ENCODE results near the gene ZNF783. TPM values are rescaled to one million over a fixed set of nuclear protein-coding genes. Genes with fewer than 3 reads are reported as not detected.

ZNF783 gene
- total and polyA plus RNA-seq, 12 donors: 2.5 to 6.1 (median 3.3) TPM

DNA sequence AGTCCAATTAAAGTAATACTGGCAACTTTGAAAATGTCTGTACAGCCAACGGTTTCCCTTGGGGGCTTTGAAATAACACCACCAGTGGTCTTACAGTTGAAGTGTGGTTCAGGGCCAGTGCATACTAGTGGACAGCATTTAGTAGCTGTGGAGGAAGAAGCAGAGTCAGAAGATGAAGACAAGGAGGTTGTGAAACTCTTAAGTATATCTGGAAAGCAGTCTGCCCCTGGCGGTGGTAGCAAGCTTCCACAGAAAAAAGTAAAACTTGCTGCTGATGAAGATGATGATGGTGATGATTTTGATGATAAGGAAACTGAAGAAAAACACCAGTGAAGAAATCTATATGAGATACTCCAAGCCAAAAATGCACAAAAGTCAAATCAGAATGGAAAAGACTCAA, 72.2 kb downstream of the ZNF783 start:
- 71 to 88% methylated on average over 2 of the region's 2 CpGs for WGBS, 2 donors
- H3K4me1 ChIP-seq: no peaks in the 10 kb centered on the region
- H3K27me3 ChIP-seq: peaks cover 0 to 4% (median 0%) of the 10 kb centered on the region in 7 donors
- no peak overlapping the region for H3K4me3 ChIP-seq
- H3K27ac ChIP-seq: no peak overlapping the region
- DNase-seq (no peak), ATAC-seq (no peak)
- TF ChIP-seq, protein P1, sequence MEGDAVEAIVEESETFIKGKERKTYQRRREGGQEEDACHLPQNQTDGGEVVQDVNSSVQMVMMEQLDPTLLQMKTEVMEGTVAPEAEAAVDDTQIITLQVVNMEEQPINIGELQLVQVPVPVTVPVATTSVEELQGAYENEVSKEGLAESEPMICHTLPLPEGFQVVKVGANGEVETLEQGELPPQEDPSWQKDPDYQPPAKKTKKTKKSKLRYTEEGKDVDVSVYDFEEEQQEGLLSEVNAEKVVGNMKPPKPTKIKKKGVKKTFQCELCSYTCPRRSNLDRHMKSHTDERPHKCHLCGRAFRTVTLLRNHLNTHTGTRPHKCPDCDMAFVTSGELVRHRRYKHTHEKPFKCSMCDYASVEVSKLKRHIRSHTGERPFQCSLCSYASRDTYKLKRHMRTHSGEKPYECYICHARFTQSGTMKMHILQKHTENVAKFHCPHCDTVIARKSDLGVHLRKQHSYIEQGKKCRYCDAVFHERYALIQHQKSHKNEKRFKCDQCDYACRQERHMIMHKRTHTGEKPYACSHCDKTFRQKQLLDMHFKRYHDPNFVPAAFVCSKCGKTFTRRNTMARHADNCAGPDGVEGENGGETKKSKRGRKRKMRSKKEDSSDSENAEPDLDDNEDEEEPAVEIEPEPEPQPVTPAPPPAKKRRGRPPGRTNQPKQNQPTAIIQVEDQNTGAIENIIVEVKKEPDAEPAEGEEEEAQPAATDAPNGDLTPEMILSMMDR (IDR thresholded peaks at IDR 0.05): no peak
- intact Hi-C loops (cut with DNase I): no loop called here
- H3K9me3 ChIP-seq: peaks cover 0 to 19% (median 7%) of the 10 kb centered on the region in 11 donors
- no peaks in the 10 kb centered on the region for H3K36me3 ChIP-seq

Other genes with a start within 250 kb of the ZNF783 start
- gene PDIA4, start 233.7 kb upstream of the ZNF783 start, total RNA-seq: 10 to 100 TPM; 18.2 to 49.2 (median 24.6) TPM
- gene PDIA4, start 233.7 kb upstream of the ZNF783 start, polyA plus RNA-seq: 10 to 100 TPM; 10.2 to 64.5 TPM
- gene ZNF786, start 171.5 kb upstream of the ZNF783 start, total RNA-seq: 1 to 10 TPM; 2.0 to 3.4 (median 2.6) TPM
- 1 to 10 TPM; 2.0 TPM for gene ZNF786, start 171.5 kb upstream of the ZNF783 start, polyA plus RNA-seq
- gene ZNF425, start 135.9 kb upstream of the ZNF783 start, total RNA-seq: 1 to 10 TPM in 1 of 10 donors, under 1 TPM in 9; 0.28 to 1.2 (median 0.78) TPM
- gene ZNF425, start 135.9 kb upstream of the ZNF783 start, polyA plus RNA-seq: under 1 TPM; 0.28 to 0.37 TPM
- gene ZNF398, start 114.7 kb upstream of the ZNF783 start, total RNA-seq: 1 to 10 TPM; 6.6 to 9.2 (median 7.8) TPM
- 1 to 10 TPM; 2.0 to 2.6 TPM for gene ZNF398, start 114.7 kb upstream of the ZNF783 start, polyA plus RNA-seq
- 10 to 100 TPM; 10.4 to 19.9 (median 12.9) TPM for gene ZNF282, start 66.7 kb upstream of the ZNF783 start, total RNA-seq
- gene ZNF282, start 66.7 kb upstream of the ZNF783 start, polyA plus RNA-seq: 1 to 10 TPM; 6.7 to 8.1 TPM
- gene ZNF212, start 22.5 kb upstream of the ZNF783 start, total RNA-seq: 1 to 10 TPM; 3.7 to 5.9 (median 4.8) TPM
- gene ZNF212, start 22.5 kb upstream of the ZNF783 start, polyA plus RNA-seq: 1 to 10 TPM; 3.6 to 5.5 TPM
- 1 to 10 TPM; 6.8 to 9.1 (median 8.0) TPM for gene ZNF777, start 198.9 kb downstream of the ZNF783 start, total RNA-seq
- 1 to 10 TPM; 6.1 to 6.7 TPM for gene ZNF777, start 198.9 kb downstream of the ZNF783 start, polyA plus RNA-seq
- 10 to 100 TPM in 2 of 10 donors, 1 to 10 TPM in 8; 6.2 to 10.5 (median 8.5) TPM for gene ZNF746, start 235.6 kb downstream of the ZNF783 start, total RNA-seq
- 1 to 10 TPM; 4.5 to 7.0 TPM for gene ZNF746, start 235.6 kb downstream of the ZNF783 start, polyA plus RNA-seq